Stimulated activated CD4-positive, alpha-beta T cell treated with anti-CD3 and anti-CD28 coated beads, Interleukin-4, amount 100 ng/mL, for 48 hours (primary cell): ENCODE results near the gene UFD1.

Experiments
- DNase-seq, 2 donors: peaks; one replicate each; pipeline ENCODE4 v3.0.0-alpha.2; 2020; ENCODE audit warnings: low read depth in 2 of 2

The UFD1 gene

GRCh38 chr22:19516378-19517170, 37.6 kb upstream of the UFD1 start:
- no peak for DNase-seq

DNA sequence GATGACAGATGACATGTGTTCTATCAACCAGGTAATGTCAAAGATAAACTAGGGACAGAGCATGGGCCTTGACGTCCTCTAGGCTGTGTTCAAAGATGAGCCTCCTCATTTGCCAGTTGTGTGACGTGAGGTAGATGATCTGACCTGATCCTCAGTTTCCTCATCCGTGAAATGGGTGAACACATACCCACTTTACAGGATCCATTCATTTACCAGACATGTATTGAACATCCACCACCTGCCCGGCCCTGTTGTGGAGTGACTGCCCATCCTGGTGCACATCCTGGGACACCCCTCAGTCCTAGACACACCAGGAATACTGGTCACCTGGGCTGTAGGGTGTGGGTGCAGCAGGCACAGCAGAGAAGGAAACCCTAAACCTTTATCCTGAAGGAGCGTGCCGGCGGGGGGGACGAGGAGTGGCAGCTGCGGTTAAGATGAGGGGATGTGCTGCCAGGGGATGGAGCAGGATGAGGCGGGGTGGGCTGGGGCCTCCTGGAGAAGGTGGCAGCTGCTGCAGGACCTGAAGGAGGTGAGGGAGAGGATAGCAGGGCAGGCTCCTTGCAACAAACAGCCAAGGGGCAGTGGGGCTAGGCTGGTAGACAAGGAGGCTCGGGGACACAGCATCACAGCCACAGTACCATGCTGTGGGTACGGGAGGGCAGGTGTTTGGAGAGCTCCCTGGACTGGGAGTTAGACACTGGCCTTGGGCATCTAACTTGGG, 36.8 kb upstream of the UFD1 start:
- no peak for DNase-seq

- DNase-seq, result no peak
Observed at GRCh38 chr22:19514831-19515565, 36.0 kb upstream of the UFD1 start.

- DNase-seq, result no peak
Observed at GRCh38 chr22:19513823-19514222, 34.8 kb upstream of the UFD1 start.

DNA sequence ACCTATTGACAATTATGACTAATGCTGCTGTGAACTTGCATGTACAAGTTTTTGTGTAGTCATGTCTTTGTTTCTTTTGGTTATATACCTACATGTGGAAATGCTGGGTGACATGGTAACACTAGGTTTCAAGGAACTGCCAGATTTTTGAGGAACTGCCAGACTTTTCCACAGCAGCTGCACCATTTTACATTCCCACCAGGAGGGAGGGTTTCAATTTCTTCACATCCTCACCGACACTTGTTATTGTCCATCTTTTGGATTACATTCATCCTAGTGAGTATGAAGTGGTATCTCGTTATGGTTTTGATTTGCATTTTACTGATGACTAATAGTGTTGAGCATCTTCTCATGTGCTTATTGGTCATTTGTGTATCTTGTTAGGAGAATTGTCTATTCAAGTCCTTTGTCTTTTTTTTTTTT, 31.9 kb upstream of the UFD1 start:
- no peak for DNase-seq

- DNase-seq, result no peak
Observed at GRCh38 chr22:19509923-19510322, 30.9 kb upstream of the UFD1 start.

DNA sequence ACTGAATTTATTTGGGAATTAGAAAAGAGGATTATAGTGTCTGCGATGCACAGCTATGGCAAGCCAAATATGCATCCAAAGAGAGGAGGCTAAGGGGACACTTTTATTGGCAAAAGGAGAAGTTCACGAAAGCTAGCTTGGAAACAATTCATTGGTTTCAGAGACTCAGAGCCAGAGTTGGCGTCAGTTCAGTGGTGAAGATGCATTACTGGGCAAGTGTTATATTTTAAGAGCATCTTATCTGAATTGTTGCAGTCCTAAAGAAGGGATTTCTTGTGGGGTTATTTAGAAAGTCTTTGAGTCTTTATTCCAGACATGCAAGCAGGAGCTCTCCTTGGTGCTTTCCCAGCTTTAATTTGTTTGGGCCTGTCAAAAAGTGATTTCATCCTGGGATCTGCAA, 30.2 kb upstream of the UFD1 start:
- DNase-seq, result no peak

- no peak for DNase-seq
Observed at GRCh38 chr22:19508024-19508776, 29.2 kb upstream of the UFD1 start.

- no peak for DNase-seq
Observed at GRCh38 chr22:19507534-19507861, 28.5 kb upstream of the UFD1 start.

DNA sequence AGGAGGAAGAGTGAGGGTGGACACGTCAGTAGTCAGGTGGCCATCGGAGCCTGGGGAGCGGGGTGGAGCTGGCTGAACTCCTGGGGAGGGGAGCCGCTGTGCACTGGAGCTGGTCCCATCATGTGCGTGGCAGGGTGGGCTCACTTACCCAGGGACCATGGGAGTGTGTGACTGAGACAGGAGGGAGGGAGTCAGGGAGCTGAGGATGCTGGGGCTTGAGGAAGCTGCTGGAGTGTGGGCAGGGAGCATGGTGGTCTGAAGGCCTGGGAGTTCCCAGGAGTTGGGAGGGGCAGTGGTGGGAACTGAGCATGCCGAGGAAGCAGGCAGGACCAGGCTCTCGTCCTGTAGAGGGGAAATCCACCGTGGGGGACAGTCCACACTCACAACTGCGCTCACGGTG, 27.2 kb upstream of the UFD1 start:
- DNase-seq, result no peak

DNA sequence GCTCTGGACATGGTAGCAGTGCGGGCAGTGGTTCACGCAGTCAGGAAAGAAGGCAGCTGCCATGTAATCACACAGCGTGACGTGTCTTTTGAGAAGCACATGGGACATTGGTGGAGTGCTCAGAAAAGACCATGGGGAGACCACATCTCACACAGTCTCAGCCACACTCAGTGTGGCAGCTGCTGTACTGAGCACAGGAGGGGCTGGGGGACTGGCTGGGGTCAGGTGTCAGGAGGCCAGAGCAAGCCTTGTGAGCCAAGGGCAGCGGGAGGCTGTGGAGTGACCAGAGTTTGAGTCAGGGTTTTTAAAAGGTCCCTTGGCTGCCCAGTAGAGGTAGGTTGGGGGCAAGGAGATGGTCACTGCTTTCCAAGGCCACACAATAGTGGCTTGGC, 26.7 kb upstream of the UFD1 start:
- no peak for DNase-seq

- no peak for DNase-seq
Observed at GRCh38 chr22:19504900-19505734, 26.1 kb upstream of the UFD1 start.

DNA sequence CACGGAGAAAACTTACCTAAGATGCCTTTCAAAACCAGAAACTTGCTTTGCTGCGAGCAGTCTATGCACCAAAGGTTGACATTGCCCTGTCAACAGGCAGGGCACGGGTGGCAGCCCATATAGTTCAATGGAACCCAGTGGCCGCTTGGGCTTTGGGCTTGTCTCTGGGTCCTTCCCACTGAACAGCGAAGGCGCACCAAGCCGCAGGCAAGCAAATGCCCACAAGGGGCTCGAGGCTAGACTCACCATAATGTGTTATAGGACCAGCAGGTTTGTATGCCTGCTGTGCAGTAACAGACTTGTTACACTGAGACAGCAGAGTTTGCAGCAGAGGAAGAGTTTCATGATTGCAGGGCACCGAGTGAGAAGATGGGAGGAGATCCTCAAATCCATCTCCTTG, 24.9 kb upstream of the UFD1 start:
- no peak for DNase-seq

- no peak for DNase-seq
Observed at GRCh38 chr22:19503367-19503766, 24.4 kb upstream of the UFD1 start.

- no peak for DNase-seq
Observed at GRCh38 chr22:19501897-19502447, 23.0 kb upstream of the UFD1 start.

GRCh38 chr22:19499880-19500242, 20.9 kb upstream of the UFD1 start:
- DNase-seq, result no peak

DNA sequence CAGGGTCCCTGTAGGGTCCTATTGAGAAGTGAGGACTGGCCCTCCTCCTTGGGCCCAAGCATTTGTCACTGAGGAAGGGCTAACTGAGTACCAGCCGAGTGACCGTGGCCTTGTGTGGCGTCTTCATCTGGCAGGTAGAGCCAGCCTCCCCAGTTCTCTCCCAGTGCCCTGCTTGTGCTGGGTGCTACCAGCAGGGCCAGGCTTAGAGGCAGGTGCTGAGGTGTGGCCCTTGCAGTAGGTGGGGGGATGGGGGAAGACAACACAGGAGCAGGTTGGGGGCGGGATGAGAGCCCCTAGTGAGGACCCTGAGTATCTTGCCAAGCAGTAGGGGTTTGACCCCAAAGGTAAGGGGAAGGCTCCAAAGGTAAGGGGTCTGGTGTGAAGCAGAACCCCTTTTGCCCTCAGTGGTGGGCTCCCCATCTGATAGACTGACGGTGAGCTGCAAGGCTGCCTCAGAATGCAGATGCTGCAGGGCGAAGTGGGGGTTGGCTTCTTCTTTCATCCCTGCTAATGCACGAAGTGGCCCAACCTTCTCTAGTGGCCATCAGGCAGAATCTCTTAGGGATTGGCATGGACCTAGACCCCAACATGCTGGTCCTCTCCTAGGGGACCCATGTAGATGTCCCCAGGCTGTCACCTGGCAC, 20.4 kb upstream of the UFD1 start:
- no peak for DNase-seq

DNA sequence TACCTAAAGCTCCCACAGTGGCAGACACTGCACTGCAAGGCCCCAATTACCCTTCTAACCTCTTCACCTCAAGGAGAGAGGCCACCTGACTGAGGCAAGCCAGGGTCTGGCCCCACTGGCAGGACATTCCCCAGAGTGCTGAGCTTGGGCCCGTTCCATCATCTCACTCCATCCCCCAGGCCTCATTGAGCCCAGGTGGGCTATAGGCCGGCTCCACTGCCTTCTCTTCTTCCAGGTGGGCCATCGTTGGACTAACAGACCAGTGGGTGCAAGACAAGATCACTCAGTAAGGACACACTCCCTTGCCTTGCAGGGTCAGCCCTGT, 19.8 kb upstream of the UFD1 start:
- no peak for DNase-seq

GRCh38 chr22:19498154-19498865, 19.3 kb upstream of the UFD1 start:
- no peak for DNase-seq

- DNase-seq, result no peak
Observed at GRCh38 chr22:19497245-19497644, 18.3 kb upstream of the UFD1 start.
